ENCODE data around the gene TTLL11.

GRCh38 chr9:121935739-121936138 lies 157.4 kb downstream of the TTLL11 start:
- TF ChIP-seq EZH2phosphoT487 (IDR thresholded peaks at IDR 0.05; ENCODE audit: low read depth, severe bottlenecking, unreplicated experiment) (no peak), CTCF (IDR thresholded peaks at IDR 0.05; ENCODE audit: poor library complexity) (no peak)

Measured in hepatocyte (in vitro differentiated cells).